ENCODE data around the gene CAMTA1. TPM values are rescaled to one million over a fixed set of nuclear protein-coding genes. Genes with fewer than 3 reads are reported as not detected.

Gene CAMTA1
- total RNA-seq, 1 experiment from 2014 or later = 82.2 TPM

DNA sequence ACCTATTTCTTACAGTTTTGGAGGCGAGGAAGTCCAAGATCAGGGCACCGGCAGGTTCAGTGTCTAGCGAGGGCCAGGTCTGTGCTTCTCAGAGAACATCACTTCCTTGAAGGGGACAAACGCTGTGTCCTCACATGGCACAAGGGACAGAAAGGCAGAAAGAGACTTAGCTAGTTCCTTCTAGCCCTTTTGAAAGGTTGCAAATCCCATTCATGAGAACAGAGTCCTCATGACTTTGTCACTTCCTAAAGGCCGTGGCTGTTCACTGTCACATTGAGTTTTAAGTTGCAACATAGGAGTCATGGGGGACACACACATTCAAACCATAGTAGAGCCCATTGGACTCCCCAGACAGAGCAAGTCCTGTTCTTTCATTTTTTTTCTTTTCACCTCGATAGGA is 1026.2 kb downstream of the CAMTA1 start:
- intact Hi-C loops (cut with micrococcal nuclease; ENCODE audit: unreplicated experiment) = no loop called here
- Histone ChIP-seq H3K4me1 (ENCODE audit: control insufficient read depth, insufficient read depth, low read length) (no peaks in the 10 kb centered on the region), H3K27me3 (ENCODE audit: control insufficient read depth, insufficient read depth, low read length) (no peaks in the 10 kb centered on the region), H3K4me3 (ENCODE audit: low read depth in 2 of 2, low read length in 2 of 2) (no peak overlapping the region), H3K36me3 (ENCODE audit: control insufficient read depth, insufficient read depth, low read length) (peaks cover 18% of the 10 kb centered on the region), H3K9me3 (ENCODE audit: control insufficient read depth, insufficient read depth, low read depth, low read length) (peaks cover 14% of the 10 kb centered on the region), H3K27ac (ENCODE audit: low read length) (no peak overlapping the region)
- ChIA-PET POLR2A (no interaction called here), CTCF (no interaction called here)
- TF ChIP-seq SIN3A (IDR thresholded peaks at IDR 0.05; ENCODE audit: borderline replicate concordance, insufficient read depth, low read depth, low read length) (no peak), POLR2AphosphoS5 (IDR thresholded peaks at IDR 0.05; ENCODE audit: low read depth, low read length) (no peak), TCF7L2 (IDR thresholded peaks at IDR 0.05; ENCODE audit: low read depth, low read length) (no peak)
- TF ChIP-seq, protein P1, sequence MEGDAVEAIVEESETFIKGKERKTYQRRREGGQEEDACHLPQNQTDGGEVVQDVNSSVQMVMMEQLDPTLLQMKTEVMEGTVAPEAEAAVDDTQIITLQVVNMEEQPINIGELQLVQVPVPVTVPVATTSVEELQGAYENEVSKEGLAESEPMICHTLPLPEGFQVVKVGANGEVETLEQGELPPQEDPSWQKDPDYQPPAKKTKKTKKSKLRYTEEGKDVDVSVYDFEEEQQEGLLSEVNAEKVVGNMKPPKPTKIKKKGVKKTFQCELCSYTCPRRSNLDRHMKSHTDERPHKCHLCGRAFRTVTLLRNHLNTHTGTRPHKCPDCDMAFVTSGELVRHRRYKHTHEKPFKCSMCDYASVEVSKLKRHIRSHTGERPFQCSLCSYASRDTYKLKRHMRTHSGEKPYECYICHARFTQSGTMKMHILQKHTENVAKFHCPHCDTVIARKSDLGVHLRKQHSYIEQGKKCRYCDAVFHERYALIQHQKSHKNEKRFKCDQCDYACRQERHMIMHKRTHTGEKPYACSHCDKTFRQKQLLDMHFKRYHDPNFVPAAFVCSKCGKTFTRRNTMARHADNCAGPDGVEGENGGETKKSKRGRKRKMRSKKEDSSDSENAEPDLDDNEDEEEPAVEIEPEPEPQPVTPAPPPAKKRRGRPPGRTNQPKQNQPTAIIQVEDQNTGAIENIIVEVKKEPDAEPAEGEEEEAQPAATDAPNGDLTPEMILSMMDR (IDR thresholded peaks at IDR 0.05) = no peak
- TF ChIP-seq, protein P2, sequence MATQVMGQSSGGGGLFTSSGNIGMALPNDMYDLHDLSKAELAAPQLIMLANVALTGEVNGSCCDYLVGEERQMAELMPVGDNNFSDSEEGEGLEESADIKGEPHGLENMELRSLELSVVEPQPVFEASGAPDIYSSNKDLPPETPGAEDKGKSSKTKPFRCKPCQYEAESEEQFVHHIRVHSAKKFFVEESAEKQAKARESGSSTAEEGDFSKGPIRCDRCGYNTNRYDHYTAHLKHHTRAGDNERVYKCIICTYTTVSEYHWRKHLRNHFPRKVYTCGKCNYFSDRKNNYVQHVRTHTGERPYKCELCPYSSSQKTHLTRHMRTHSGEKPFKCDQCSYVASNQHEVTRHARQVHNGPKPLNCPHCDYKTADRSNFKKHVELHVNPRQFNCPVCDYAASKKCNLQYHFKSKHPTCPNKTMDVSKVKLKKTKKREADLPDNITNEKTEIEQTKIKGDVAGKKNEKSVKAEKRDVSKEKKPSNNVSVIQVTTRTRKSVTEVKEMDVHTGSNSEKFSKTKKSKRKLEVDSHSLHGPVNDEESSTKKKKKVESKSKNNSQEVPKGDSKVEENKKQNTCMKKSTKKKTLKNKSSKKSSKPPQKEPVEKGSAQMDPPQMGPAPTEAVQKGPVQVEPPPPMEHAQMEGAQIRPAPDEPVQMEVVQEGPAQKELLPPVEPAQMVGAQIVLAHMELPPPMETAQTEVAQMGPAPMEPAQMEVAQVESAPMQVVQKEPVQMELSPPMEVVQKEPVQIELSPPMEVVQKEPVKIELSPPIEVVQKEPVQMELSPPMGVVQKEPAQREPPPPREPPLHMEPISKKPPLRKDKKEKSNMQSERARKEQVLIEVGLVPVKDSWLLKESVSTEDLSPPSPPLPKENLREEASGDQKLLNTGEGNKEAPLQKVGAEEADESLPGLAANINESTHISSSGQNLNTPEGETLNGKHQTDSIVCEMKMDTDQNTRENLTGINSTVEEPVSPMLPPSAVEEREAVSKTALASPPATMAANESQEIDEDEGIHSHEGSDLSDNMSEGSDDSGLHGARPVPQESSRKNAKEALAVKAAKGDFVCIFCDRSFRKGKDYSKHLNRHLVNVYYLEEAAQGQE (IDR thresholded peaks at IDR 0.05; ENCODE audit: insufficient read depth in 1 of 2, low read depth in 2 of 2, low read length in 1 of 2) = no peak
- in situ Hi-C loops (cut with HindIII; ENCODE audit: low pct_unique_long_range_greater_than_20kb, low sequenced_read_pairs) = no loop called here
- DNase-seq (ENCODE audit: low read depth, low spot score) (no peak), ATAC-seq (no peak)
- no TSS peak for BruUV-seq (replicated peaks)

DNA sequence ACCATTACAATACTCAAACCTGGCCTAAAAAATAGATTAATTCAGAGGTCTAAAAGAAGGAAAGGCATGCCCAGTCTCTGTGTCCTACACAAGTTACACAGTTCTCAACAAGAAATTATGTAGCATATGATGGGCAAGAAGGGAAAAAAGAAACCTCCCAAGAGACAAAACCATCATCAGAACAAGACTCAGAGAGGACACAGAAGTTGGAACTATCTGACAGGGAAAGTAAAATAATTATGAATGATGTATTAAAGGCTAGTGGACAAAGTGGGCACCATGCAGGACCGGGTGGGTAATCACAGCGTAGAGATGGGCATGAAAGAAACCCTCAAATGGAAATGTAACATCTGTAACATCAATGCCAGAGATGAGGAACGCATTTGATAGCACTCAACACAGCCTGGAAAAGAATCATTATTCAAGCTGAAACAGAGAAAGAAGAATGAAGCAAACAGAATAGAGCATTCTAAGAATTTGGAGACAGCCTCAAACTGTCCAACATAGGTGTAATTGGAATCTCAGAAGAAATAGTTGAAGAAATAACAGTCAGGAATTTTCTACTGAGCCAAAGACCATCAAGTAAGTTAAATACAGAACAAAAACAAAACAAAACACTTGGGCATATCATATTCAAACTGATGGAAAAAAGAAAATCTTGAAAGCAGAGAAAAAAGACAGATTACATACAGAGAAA is 1028.6 kb downstream of the CAMTA1 start:
- TF ChIP-seq, protein P1 (IDR thresholded peaks at IDR 0.05) = no peak
- TF ChIP-seq, protein P2 (IDR thresholded peaks at IDR 0.05; ENCODE audit: insufficient read depth in 1 of 2, low read depth in 2 of 2, low read length in 1 of 2) = no peak
- no peak for TF ChIP-seq TCF7L2 (IDR thresholded peaks at IDR 0.05; ENCODE audit: low read depth, low read length)
- TF ChIP-seq SIN3A (IDR thresholded peaks at IDR 0.05; ENCODE audit: borderline replicate concordance, insufficient read depth, low read depth, low read length) = no peak
- TF ChIP-seq POLR2AphosphoS5 (IDR thresholded peaks at IDR 0.05; ENCODE audit: low read depth, low read length) = no peak
- no peak for DNase-seq (ENCODE audit: low read depth, low spot score)
- Histone ChIP-seq H3K4me3 (ENCODE audit: low read depth in 2 of 2, low read length in 2 of 2) (no peak overlapping the region), H3K36me3 (ENCODE audit: control insufficient read depth, insufficient read depth, low read length) (peaks cover 16% of the 10 kb centered on the region), H3K9me3 (ENCODE audit: control insufficient read depth, insufficient read depth, low read depth, low read length) (peaks cover 14% of the 10 kb centered on the region), H3K27me3 (ENCODE audit: control insufficient read depth, insufficient read depth, low read length) (no peaks in the 10 kb centered on the region), H3K4me1 (ENCODE audit: control insufficient read depth, insufficient read depth, low read length) (no peaks in the 10 kb centered on the region), H3K27ac (ENCODE audit: low read length) (no peak overlapping the region)
- no TSS peak for BruUV-seq (replicated peaks)
- ChIA-PET POLR2A (no interaction called here), CTCF (no interaction called here)
- in situ Hi-C loops (cut with HindIII; ENCODE audit: low pct_unique_long_range_greater_than_20kb, low sequenced_read_pairs) (no loop called here), intact Hi-C loops (cut with micrococcal nuclease; ENCODE audit: unreplicated experiment) (no loop called here)
- ATAC-seq = no peak
